ENCODE measurements around the gene AKR7A3.

AKR7A3 gene

DNA sequence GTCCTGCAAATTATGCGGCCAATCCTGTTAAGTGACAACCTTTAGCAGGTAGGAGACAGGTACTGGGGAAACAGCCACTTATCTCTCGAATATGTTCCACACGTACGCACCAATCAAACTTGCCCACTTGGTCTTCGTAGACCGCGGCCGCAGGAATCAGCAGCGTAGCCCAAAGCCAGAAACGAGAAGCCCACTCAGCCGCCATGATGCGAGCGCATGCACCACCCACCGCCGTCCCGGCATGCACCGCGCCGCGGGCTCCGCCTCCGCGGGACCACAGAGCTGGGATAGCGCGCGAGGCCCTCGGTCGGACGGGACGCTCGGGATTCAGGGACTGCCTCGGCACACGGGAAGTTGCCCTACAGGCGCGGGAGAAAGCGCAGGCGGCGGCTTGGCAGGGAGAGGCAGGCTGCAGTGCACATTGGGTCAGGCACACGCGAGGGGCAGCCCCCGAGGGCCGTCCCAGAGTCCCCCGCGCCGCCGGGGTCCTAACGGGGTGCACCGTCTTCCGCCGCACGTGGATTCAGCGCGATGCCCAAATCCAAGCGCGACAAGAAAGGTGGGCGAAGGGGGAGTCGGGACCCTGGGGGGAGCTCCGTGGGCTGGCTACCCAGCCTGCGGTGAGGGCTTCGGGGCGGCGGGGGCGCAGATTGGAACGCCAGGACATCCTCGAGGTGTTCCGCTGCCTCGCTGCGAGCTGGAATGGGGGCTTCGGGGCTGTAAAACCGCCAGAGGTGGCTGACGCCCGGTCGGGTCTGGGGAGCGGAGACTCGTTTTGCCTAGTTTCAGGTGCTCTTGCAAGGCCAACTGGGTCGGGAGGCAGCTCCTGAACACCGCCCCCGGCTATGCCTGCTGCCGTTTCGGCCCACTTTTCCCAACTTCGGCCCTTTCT, 37.0 kb downstream of the AKR7A3 start, which contains the start of the genes EMC1 and MRTO4:
TSS of gene EMC1 (minus strand) at position 220 of the 892 bp plus-strand sequence. CDS start at position 205, 15 bp downstream.
TSS of gene MRTO4 (plus strand) at position 501 of the 892 bp plus-strand sequence. CDS start at position 532, 31 bp downstream.
- DNase-seq: peak; percentile 64

DNA sequence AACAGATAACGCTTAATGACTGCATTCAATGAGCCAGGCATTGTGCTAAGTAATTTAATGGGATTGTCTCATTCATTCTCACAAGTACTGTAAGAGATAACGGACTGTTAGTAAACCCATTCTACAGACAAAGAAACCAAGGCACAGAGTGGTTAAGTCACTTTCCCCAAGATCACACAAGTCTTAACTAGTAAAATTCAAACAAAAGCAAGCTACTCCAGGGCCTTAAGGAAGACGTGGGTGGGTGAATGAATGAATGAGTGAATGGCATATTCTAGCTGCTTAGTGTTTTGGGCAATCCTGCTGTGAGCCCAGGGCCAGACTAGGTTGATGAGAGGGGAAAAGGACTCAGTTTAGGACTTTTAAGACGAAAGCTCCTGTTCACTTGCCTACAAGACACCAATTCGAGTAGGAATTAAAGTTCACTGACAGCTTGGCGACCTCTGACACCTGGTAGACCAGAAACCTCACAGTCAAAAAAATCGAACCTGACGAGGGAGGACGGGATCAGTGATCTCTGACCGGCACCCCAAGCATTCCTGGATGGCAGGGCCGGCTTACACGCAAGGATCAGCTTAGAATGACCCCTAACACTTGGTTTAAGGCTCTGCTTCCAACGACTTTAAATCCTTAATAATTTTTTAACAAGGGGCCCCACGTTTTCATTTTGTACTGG, 37.8 kb downstream of the AKR7A3 start:
- no peak for DNase-seq

GRCh38 chr1:19240673-19241538, 47.7 kb downstream of the AKR7A3 start:
- DNase-seq: no peak

GRCh38 chr1:19239876-19240275, 48.7 kb downstream of the AKR7A3 start:
- DNase-seq: no peak

- no peak for DNase-seq
These were observed 54.3 kb downstream of the AKR7A3 start for GRCh38 chr1:19234224-19234623.
